GM18870 (cell line): ENCODE measurements around the gene IL22RA1.

Experiments used
- ATAC-seq: cut with Tn5 transposase; IDR thresholded peaks from one replicate; pipeline ENCODE4 v1.9.1; 2021; ENCODE audit warnings: moderate library complexity; ENCODE audit not compliant: unreplicated experiment

IL22RA1 gene

DNA sequence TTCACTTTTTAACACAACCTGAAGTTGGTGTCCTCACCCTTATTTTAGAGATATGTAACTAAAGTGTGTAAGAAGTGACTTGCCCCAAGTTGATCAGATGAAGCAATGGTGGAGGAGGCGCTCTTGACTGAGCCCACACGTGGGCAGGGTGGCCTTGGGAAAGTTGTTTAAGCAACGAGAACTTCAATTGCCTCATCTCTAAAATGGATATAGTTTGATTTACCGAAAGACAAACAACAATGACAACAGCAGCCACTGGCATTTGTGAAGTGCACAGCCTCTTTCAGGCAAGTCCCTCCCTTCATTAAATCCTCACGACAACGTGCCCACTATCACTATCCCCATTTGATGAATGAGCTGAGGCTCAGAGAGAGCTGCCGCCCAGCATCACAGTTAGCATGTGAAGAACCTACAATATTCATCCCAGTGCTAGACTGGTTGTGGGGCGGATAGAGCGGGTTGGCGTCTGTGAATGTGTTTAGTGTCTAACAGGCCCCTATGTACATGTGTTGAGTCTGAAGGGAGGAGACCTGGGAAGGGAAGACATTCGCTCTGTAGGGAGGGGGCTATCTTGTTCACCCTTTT is 3.0 kb downstream of the IL22RA1 start:
- no peak for ATAC-seq

DNA sequence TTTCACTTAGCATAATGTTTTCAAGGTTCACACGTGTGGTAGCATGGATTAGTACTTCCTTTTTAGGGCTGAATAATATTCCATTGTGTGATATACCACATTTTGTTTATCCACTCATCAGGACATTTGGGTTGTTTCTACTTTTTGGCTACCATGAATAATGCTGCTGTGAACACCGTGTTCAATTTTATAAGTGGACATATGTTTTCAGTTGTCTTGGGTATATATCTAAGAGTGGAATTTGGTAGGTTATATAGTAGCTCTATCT is 3.8 kb downstream of the IL22RA1 start:
- no peak for ATAC-seq

DNA sequence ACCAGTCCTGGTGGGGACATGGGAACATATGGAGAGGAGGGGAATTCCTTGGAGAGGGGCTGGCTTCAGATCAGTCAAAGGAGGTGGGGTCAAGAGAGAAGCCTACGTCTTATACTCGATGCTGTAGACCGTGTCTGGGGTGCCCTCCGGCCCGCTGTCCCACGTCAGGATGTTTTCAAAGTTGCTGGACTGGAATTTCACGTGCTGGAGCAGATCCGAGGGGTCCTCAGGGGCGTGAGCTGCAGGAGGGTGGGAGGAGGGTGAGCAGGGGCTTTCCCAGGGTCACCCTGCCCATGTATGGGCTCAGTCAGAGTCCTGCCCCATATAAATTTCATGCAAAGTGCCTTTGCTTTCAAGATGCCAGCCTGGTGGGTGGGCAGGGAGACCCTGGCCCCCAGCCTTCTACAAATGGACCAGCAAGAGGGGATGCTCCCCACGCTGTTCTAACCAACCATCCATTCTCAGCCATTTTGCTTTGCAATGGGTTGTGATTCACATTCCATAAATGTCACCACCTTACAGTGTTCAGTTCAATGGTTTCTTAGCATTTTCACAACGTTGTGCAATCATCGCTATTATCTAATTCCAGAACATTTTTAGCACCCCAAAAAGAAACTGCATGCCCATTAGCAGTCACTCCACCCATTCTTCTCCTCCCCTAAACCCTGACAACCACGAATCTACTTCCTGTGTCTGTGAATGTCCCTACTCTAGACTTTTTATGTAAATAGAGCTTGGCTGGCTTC is 4.3 kb downstream of the IL22RA1 start:
- no peak for ATAC-seq

DNA sequence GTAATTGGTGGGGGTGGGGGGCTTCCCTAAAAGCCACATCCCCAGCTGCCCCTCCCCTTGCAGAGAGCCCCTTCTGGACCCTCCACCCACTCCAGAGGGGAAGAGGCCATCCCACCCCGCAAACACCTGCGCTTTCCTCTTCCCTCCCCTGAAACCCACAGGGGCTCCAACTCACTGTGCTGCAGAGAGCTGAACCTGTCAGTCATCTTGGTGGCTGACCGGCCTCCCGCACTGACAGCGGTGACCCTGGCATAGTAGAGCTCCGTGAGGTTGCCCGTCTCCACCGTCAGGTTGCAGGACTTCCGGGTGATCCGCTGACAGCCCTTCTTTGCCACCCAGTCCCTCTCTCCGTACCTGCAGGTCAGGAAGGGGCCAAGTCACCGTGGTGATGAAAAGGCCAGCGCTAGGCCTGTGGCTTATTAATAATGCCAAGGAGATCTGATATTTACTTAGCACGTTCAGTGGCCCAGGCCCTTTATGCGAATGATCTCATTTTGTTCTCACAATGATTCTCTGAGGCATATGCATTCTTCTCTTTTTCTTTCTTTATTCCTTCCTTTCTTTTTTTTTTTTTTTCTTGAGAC is 5.9 kb downstream of the IL22RA1 start:
- ATAC-seq: no peak

DNA sequence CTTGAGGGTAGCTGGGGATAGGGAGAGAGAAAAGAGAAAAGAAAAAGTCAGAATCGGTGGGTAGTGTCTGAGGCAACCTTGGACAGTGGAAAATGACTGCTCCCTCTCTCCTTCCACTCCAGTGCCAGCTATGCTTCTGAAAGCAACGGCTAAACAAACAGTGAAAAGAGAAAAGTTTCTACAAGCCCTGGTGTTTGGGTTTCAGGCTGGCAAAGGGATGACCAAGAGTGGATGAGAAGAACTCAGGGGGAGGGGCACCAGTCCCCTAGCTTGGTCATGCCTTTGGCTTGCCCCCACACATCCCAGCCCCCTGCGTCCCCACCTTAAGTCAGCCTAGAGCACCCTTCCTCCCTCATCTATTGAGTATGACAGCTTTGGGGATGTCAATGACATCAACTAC is 8.6 kb downstream of the IL22RA1 start:
- ATAC-seq: no peak

DNA sequence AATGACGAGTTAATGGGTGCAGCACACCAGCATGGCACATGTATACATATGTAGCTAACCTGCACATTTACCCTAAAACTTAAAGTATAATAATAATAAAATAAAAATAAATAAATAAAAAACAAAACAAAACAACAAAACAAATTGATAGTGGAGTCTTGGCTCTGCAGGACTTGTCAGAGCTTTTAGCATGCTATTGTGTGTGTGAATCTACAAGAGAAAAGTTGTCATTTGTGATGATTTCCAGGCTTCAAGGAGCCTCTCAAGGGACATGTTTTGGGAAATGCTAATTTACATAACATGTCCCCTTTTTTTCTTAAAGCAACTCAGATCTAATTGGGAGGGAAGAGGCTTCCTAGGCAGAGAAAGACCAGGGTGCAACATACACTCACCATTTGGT is 9.1 kb downstream of the IL22RA1 start:
- no peak for ATAC-seq

DNA sequence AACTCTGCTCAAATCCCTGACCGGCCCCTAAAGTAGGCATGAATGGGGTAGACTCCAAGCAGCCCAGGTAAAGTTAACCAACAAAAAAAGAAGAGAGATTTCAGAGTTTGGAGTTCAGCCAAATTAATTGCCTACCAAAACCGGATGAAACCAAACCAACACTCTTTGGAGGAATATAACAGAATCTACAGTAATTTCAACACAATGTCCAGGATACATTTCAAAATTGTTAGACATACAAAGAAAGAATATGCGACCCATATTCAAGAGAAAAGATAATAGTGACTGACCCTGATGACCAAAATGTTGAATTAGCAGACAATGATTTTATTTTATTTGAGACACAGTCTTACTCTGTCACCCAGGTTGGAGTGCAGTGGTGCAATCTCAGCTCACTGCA is 12.6 kb downstream of the IL22RA1 start:
- ATAC-seq: no peak

DNA sequence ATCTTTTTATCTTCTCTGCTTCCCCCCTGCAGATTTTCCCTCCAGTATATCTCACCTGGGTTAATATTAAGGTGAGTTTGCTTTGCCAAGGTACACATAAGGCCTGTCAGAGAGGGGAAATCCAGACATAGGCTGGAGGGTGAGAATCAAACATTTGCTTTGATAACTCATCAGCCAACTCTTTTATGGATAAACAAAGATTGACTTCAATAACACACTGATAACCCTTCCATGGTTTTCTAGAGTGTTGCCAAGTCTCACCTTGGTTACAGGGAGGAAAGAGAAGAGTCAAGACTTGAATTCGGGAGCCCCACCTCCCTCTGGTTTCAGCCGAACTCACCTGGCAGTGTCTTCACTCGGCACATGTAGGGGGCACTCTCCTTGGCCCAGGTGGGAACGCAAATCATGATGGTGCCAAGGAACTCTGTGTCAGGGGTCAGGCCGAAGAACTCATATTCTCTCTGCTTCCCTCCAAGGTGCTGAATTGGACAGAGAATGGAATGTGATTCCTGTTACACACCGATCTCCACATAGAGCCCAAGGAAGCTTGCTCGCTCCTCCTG is 15.1 kb downstream of the IL22RA1 start:
- ATAC-seq: no peak

DNA sequence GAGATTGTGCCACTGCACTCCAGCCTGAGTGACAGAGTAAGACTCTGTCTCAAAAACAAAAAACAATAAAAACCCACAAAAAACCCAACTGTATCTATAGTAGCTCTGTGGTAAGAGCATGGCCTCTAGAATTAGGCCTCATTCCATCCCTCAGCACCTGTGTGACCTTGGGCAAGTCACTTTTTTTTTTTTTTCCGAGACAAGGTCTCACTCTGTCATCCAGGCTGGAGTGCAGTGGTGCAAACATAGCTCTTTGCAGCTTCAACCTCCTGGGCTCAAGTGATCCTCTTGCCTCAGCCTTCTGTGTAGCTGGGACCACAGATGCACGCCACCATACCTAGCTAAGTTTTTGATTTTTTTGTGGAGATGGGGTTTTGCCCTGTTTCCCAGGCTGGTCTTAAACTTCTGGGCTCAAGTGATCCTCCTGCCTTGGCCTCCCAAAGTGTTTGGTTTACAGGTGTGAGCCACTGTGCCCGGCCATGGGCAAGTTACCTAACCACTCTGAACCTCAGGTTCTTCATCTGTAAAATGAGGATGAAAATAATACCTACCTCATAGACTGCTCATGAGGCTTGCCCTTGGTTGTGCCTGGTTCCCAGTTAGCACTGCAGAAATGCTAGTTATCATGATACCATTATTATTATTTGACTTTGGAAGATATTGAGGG is 15.7 kb downstream of the IL22RA1 start:
- ATAC-seq: no peak

DNA sequence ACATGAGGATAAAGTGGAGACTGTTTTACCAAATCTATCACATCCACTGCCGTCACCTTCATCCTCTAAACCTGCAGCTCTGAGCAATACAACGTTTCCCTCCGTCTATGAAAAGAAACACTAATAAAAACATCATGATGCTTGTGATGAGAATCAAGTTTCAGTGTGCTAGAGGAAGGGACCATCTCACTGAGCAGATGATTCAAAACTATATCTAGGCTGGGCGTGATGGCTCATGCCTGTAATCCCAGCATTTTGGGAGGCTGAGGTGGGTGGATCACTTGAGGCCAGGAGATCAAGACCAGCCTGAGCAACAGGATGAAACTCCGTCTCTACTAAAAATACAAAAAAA is 16.3 kb downstream of the IL22RA1 start:
- ATAC-seq: no peak

DNA sequence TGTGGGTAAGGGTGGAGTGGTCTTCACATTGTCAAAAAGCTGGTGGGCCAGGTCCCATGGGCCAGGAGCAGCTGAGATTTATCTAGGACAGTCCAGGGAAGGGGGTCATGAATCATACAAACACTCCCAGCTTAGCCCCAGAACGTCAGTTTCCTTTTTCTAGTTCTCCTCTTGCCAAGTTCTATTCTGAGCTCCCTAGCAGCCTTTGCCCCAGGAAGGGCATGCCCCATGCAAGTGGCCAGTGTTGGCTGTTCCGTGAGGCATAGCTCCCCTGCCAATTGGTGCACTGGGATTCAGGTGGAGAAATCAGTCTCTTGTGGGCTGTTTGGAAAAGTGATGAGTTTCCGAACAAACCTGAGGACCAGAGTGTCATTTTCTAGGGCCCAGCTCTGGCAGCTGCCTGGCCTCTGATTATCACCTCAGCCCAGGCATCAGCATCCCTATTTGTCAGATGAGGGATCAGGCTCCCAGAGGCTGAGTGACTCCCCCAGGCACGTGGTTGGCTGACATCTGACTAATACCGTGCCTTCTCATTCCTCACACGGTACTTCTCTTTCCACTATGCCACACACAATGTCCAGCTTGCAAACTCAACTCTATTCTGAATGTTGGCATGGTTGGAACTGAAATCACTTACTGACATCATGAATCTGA is 16.8 kb downstream of the IL22RA1 start:
- no peak for ATAC-seq

DNA sequence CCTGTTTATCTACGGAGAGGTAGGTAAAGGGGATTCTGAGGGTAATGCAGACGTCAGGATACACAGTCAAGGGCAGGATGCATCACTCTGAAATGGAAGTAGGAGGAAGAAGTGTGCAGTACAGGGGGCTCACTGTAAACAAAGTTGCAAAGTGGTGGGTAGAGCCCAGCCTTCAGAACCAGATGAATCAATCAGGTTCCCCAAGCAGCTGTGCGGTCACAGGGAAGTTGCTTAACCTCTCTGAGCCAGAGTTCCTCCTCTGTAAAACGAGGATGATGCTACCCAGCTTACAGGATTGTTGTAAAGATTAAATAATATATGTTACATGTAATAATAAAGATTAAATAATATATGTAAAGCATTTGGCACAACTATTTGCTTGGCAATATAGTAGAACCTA is 17.5 kb downstream of the IL22RA1 start:
- no peak for ATAC-seq

DNA sequence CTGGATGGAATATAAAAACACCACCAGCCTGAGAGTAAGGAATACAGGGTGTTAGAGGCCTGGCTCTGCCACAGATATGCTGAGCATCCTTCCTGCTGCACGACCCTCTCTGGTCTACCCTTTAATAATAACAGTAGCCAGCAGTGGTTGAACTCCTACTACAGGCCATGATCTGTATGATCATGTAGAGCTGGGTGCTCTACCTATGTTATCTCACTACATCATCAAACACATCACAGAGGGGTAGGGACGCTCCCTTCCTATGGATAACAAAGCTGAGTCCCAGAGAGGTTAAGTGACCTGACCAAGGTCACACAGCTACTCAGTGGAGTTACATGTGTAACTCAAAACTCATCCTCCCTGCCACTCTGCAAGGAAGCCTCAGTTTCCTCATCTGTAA is 18.0 kb downstream of the IL22RA1 start:
- ATAC-seq: no peak

DNA sequence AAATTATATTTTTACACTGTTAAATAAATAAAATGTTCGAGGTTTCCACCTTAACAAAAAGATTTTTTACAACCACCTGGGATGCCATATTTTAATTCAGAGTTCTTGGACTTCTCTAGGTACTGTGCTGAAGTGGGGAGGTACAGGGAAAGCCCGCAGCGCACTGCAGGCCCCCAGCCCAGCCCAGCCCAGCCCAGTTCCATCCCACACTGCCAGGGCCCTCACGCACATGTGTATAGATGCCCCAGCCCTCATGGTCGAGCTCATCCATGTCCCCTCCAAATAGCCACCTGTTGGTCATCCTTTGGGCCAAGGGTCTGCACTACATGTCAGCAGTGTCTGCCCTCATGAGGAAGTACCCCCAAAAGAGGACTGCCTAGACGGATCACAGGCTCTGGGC is 19.3 kb downstream of the IL22RA1 start:
- ATAC-seq: no peak

DNA sequence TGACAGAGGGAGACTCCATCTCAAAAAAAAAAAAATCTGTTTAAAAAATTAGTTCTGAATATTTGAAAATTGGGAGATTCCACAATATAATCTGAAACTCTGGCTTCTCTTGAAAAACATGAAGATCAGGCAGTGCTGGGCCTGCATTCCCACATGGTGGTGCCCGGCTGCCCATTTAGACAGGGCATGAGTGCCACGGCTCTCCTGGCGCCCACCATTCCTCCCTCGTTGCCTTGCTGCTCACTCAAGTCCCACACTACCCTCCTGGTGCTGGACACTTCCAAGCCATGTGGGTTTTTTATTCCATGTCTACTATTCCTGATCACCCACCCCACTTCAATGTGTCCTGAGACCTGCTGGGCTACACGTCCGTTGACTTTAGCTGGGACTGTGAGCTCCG is 20.2 kb downstream of the IL22RA1 start:
- no peak for ATAC-seq

DNA sequence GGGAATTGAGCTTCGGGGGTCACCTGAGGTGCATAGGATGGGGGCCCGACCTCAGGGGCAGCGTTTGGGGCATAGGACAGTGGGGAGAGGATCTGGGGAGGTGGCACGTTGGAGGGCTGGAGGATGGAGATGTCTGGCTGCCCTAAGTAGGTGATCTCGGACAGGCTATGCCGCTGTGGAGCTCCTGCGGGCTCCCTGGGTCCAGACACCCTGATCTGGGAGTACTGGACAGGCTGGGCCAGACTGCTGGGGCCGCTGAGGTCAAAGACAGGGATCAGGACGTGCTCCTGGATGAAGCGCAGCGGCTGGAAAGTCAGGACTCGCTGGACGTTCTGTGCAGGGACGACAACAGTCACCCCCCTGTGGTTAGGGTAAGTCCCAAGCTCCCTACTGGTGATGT is 21.5 kb downstream of the IL22RA1 start:
- ATAC-seq: no peak

DNA sequence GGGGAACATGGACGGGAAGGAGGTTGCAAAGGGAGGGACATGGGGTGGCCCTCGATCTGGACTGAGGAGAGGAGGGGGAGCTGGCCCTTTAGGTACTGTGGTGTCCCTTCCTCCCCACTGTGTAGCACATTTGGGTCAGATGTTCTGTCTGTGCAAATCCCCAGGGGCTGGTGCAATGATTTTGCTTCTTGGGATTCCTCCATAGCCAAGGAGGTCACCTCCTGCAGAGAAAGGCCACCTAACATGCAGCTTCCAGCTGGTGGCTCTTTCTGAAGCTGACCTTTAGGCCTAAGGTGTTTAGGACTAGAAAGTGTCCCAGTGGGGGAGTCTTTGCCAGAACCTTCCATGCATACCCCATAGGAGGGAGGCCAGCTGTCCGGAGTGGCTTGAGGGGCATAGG is 22.0 kb downstream of the IL22RA1 start:
- no peak for ATAC-seq

DNA sequence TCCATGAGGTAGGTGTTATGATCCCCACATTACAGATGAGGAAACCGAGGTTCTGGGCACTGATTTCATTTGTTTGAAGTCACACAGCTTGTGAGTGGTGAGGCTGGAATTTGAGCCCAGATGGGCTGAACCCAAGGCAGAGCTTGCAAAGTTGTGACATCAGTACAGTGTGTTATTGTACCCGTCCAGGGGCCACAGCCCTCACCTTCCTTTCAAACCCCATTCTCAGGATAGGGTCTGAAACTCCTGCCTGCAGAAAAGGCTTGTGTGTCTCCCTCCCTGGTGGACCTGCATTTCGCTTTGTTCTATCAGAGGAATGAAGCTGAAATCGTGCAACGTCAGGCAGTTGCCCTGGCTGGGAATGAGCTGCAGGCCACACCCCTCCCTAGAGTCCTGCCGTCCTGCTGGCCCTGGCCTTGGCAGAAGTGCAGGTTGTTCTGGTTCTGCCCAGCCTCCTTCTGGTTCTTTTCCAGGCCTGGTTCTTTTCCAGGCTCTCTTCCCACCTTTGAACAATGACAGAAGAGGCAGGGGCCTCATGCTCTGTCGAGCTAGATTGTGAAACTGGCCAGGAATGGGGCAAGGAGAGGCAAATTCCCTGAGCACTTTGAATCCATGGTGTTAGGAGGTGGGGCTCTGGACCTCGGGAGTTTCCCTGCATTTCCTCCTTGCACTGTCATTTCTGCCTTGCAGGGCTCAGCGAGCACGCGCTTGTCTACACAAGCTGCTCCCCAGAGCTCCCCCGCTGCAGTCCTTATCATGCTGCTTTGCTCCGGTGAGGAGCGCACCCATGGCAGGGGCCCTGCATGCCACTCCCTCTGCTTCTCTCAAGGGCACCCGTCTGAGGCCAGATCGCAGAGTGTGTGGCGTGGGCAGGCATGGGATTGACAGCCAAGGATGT is 22.8 kb downstream of the IL22RA1 start:
- ATAC-seq: no peak

DNA sequence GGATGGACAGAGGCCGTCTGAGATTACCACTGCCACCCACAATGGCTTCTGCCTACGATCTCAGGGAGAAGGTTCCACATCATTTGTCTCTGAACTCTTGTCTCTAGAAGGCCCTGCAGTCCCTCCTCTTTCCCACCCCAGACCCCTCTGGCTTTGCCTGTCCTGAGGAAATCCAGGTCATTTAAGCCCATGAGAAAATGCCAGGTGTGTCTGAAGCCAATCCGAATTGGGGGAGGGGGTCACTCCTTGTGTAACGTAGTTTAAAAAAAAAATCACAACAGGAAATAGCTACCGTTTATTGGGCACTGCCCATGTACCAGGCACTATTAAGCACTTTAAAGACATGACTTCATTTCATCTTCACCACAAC is 23.5 kb downstream of the IL22RA1 start:
- no peak for ATAC-seq

DNA sequence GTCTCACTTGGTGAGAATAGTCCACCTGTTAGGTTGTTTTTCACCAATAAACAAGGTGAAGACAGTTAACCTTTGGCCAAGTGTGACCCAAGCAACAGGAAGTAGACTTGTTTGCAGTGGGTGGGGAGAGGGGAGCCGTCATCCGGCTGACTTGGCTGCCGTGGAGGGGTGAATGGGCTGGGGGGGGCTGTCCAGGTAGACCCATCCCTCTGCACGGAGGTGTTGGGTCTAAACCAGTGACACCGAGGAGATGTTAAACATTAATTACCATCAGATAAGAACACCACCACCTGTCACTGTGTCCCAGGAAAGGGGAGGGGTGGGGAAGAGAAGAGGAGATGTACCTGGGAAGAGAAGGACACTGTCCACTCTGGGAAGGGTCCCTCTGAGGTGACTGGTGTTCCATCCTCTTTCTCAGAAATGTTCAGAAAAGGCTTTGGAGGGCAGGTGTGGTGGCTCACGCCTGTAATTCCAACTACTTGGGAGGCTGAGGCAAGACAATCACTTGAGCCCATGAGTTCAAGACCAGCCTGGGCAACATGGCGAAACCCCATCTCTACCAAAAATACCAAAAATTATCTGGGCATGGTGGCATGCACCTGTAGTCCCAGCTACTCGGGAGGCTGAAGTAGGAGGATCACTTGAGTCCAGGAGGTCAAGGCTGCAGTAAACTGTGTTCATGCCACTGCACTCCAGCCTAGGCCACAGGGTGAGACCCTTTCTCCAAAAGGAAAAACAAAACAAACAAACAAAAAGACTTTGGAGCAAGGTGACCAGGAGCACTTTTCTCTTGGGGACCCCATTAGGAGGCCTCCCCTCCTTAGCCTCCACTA is 24.3 kb downstream of the IL22RA1 start:
- ATAC-seq: no peak
